Hematopoietic multipotent progenitor cell treated with erythropoietin and hydrocortisone succinate and interleukin-3 and kit ligand, for 8 days (in vitro differentiated cells): ENCODE results near the gene ATCAY.
A peak's percentile ranks its signal among the peaks of the same experiment; 100 is the strongest.
"Not testable (repeated sequence)": the region's sequence is repeated elsewhere in the genome, so short reads cannot be mapped to it uniquely, and the experiment has no call there.

Experiments
- DNase-seq: peaks from one replicate; pipeline ENCODE4 v3.0.0-alpha.2; 2015

The ATCAY gene

DNA sequence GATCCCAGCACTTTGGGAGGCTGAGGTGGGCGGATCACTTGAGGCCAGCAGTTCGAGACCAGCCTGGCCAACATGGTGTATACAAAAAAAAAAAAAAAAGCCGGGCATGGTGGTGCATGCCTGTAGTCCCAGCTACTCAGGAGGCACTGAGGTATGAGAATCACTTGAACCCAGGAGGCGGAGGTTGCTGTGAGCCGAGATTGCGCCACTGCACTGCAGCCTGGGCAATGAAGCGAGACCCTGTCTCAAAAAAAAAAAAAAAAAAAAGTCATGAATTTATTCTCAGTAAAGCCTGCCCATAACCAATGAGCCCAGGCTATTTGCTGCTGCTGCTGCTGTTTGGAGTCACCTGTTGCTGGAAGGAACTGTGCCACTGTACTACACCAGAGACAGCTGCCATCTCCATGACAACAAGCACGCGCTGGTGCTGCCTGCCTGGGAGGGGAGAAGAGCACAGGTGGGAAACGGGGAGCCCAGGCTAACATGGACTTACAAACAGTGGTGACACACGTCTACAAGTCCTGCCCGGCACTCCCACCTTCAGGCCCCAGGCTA, 23.0 kb upstream of the ATCAY start:
- no peak for DNase-seq

DNA sequence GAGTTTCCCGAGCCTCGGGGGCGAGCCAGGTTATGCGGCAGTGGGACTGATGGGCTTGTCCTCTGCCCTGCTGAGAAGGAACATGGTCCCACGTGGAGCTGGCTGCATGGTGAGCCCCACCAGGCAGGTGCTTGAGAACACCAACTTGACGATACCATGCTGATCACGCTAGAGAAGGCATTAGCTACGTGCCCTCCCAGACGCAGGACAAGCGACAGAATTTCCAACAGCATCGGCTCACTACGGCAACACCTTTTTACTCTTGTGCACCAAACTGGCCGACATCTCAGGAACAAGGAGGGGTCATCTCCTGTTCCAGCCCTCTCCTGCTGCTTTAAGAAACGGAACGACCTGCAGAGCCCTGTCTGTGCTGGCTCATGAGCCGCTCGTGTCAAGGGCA, 20.0 kb upstream of the ATCAY start:
- DNase-seq: no peak

DNA sequence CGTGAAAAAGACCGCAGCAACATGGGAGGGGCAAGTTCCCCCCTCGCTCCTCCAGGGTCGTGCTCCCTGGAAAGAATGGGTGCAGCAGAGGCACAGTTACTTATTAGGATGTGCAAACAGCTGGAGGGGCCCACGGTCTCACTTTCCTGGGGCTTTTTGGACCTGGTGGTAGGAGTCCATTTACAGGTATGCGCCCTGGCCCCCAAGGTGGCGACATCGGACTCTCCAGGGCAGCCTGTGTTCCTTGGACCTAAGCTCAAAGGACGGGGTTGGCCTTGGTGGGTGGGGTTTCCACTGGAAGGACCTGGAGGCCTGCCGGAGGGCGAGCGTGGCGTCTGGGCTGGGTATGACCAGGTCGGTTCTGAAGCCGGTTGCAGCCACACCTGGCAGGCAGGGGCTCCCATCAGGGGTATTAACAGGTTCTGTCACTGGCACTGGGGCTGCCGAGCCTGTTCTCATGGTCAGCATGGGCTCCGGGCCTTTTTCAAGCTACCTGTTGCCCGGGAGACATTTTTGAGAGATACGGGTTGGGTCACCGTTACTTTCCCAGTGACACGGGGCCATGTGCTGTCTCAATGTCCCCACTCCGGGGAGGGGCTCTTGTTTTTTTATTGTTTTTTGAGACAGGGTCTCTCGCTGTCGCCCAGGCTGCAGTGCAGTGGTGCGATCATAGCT, 17.5 kb upstream of the ATCAY start:
- no peak for DNase-seq

DNA sequence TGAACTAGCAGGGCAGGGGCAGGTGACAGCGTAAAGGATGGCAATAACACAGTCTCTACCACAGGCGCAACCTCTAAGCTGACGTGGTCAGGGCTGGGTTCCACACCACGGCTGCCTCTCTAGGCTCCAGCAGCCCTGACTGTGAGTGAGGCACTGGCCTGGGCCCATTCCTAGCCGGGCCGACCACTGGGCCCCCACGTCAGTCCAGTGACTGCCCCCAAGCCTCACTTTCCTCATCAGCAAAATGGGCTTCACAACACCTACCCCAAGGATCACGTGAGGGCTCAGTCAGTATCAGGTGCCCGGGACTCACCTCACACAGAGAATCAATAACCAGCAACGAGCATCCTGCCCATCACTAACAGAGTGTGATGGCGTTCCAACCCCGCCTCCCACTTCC, 16.8 kb upstream of the ATCAY start:
- DNase-seq: no peak

DNA sequence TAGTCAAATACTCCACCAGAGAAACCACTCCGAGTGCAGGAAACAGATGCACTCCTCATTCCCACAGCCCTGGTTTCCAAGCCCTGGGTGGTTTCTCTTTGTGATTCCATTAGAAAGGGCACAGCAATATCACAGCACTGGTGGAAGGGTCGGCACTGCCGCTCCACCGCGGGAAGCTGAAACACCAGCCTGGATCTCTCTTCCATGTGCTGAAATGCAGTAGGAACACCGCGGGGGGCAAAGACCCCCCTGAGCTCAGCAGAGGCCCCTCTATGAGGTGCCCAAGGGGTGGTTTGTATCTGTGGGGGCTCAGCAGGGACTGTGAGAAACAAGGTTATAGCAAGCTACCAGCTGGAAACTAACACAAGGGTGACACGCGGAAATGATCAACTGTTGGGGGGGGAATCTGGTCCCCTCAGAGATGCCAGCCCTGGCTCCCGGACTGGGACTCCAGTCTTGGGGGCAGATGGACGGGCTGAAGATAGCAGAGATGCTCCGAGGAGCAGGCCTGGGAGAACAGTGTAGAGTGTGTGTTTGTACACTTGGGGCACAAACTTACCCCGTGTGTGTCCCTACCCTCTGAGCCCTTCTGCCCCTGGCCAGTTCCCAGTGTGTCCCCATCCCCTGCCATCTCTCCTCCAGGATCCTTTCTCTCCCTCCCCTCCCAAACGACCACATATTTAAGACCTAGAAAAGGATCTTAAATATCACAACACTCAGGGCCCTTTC, 13.4 kb upstream of the ATCAY start:
- DNase-seq: no peak

DNA sequence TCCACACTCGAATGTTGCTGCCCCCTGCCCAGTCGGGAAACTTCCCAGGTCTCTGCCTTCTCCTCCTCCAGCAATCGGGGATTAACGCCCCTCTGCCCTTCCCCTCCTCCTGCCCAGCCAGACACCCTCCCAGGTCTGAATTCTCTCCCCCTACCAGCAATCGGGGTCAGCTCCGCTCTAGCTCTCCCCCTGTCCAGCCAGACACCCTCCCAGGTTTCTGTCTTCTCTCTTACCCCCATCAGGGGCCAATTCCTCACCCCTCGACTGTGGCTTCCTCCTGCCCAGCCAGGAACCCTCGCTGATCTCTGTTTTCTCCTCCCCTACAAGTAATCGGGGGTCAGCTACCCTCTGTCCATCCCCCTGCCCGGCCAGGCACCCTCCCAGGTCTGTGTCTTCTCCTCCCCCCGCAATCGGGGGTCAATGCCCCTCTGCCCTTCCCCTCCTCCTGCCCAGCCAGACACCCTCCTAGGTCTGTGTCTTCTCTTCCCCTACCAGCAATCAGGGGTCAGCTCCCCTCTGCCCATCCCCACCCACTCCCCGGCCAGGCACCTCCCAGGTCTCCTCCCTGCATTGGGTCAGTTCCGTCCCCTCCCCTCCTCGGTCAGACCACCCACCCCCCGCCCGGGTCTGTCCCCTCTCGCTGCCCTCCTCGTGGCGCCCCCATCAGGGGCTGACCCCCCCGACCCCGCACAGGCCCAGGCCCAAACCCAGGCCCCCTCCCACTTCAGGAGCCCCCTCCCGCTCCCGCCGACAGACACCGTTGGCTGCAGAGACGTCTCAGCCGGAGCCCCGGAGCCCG, 12.3 kb upstream of the ATCAY start:
- DNase-seq: no peak

DNA sequence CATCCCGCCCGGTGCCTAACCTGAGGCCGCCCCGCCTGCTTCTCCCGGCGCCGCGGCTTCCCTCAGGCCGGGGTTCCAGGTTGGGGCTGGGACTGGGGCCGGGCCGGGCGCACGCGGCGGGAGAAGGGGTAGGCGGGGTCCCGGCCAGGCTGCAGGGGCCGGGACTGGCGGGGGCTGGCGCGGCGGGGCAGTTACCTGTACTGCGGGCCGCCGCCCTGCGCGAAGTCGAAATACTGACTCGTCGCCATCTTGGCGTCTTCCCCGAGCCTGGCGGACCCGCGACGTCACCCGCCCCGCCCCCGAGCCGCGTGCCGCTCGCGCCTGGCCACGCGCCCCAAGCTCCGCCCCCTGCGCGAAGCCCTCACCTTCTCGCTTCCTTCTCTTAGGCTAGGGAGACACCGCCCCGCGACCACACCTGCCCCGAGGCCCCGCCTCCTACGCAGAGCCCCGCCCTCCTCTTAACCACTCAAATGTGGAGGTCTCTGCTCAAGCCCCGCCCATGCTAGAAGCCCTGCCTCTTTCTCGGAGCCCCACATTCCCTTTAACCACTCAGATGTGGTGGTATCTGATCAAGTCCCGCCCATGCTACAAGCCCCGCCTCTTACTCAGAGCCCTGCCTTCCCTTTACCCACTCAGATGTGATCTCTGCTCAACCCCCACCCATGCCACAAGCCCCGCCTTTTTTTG, 11.6 kb upstream of the ATCAY start, which contains the start of gene ZFR2:
Gene ZFR2 (minus strand): TSS at position 269 of the 687 bp plus-strand sequence. CDS start 21 bp downstream, at position 248.
- peak; percentile 16 for DNase-seq

DNA sequence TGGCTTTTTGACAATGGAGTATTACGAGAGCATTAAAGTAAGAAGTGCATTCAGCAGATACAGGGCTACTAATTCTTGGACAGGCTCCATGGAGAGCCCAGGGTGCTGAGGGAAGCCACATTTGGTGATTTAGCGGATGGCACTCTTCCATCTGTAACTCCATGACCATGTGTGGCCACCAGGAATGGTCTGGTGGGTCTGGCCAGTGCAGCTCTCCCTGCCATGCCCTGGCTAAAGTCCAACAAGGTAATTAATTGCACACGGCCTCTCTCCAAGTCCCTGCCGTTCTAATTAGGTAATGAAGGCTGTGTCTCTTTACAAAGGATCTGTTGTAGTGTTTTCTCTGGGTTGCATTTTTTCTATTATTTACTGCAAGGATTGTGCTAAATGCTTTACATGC, 7.3 kb upstream of the ATCAY start:
- DNase-seq: no peak

DNA sequence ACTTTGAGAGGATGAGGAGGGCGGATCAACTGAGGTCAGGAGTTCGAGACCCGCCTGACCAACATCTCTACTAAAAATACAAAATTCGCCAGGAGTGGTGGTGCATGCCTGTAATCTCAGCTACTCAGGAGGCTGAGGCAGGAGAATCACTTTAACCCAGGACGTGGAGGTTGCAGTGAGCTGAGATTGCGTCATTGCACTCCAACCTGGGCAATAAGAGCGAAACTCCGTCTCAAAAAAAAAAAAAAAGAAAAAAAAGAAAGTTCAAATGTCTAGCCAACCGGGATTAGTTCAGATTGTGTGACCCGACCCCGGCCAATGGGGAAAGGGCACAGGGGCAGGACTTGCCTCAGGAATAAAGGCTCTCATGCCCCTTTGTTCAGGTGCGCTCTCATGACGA, 5.8 kb upstream of the ATCAY start:
- DNase-seq: not testable (repeated sequence)

DNA sequence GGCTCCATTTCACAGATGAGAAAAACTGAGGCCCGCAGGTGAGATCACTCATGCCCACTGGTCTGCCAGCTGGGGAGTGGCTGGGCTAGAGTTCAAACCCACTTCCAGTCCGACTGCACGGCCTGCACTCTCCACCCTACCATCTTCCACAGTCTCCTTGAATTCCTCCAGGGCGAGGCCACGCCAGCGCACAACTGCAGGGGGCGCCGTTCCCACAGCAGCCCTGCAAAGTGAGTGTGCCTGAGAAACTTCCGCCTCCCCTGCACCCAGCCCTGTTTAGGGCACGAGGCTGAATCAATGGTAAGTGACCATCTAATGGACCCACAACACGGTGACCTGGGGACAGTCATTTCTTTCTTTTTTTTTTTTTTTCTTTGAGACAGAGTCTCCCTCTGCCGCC, 829 bp upstream of the ATCAY start:
- no peak for DNase-seq

DNA sequence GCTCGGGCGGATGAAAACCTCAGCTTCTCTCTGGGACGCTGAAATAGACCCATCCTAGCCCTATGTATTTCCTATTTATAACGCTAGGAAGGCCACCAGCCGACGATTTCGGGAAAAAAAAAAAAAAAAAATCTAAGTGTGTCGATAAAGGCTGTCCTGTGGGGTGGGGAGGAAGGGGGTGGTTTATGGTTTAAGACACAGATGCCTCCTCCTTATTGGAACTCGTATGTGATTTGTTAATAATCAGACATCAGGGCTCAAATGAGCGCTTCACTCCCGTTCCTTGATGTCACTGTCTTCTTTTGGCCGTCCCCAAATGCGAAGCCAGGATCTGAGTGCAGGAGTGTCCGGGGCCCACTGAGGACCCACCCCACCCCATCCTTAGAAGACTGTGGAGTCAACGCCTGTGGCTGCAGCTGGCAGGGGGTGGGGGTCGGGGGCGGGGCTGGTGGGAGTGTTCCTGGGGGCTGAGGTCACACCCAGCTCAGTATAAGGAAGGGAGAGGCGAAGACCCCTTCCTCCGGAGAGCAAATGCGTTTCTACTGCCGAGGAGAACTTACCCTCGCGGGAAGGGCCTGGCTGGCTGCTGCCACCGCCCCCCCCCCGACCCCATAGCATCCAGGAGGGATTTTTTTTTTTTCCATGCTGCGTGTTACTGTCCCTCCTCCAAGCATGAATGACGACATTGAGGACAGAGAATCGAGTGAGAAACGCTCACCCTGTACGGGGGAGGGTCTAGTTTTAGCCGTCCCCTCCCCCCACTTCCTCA, 971 bp downstream of the ATCAY start:
- DNase-seq: no peak

DNA sequence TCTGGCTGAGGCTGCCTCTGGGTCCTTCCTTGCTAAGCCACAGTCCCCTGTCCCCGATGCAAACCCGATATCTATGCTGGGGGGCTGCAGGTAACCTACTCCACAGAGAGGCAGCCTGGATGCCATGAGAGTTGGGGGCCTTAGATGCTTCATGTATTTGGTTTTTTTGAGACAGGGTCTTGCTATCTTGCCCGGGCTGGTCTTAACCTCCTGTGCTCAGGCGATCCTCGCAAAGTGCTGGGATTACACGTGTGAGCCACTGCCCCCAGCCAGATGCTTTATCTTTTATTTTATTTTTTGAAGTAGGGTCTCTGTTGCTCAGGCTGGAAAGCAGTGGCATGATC, 1.5 kb downstream of the ATCAY start:
- DNase-seq: no peak

DNA sequence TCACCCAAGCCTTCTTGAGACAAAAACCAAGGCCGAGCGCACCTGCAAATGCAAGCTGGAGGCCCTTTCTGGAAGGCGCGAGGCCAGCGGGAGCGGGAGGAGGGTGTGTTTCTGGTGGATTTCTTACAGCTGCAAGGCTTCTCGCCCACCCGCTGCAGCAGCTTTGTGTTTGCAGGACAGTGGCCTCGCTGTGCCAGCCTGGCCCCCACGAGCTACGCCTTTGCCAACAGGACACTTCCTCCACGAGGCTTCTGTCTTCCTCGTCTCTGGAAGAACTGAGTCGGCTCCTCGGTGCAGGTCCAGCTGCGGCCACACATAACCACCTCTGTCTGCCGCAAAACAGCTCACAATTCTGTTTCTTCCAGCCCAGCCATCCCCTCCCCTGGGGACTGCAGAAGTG, 10.1 kb downstream of the ATCAY start:
- no peak for DNase-seq

DNA sequence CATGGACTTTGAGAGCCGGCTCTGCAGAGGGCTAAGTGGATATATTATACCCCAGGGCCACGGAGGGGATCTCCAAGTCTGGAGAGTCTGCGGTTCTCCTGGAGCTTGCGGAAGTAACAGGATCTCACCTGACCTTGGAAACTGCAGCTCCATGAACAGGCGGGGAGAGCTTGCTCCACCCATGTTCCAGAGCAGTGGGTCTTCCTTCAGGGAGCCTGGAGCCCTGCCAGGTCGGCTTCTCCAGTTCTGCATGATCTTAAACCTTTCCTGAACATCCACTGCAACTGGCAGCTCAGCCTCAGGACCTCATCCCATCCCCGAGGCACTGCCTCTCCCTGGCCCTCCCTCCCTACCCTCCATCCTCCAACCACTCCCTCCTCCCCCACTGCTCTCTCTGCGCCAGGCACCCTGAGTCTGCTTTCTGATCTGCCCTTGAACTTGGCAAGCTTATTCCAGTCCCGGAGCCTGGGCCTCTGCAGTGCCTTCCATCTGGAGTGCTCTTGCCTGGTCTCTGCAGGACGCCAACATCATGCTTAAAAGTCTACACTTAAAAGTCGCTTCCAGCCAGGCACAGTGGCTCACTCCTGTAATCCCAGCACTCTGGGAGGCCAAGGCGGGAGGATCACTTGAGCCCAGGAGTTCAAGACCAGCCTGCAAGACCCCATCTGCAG, 13.2 kb downstream of the ATCAY start:
- no peak for DNase-seq

DNA sequence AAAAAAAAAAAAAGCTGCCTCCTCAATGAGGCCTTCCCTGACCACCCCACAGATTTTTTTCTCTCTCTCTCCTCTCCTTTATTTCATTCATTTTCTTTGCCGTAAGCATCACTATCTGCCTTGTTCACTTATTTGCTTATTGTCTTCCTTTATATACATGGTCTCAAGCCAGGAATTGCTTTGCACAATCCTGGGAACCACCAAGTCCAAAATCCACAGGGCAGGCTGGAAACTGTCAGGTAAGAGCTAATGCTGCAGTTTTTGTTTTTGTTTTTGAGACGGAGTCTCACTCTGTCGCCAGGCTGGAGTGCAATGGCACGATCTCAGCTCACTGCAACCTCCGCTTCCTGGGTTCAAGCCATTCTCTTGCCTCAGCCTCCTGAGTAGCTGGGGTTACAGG, 14.5 kb downstream of the ATCAY start:
- not testable (repeated sequence) for DNase-seq

DNA sequence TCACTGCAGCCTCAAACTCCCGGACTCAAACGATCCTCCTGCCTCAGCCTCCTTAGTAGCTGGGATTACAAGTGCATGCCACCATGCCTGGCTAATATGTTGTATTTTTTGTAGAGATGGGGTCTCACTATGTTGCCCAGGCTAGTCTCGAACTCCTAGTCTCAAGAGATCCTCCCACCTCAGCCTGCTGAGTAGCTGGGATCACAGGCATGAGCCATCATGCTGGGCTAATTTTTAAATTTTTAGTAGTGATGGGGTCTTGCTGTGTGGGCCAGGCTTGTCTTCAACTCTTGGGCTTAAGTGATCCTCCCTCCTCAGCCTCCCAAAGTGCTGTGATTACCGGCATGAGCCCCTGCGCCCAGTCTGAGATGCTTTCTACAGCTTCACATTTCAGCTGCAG, 15.3 kb downstream of the ATCAY start:
- no peak for DNase-seq

DNA sequence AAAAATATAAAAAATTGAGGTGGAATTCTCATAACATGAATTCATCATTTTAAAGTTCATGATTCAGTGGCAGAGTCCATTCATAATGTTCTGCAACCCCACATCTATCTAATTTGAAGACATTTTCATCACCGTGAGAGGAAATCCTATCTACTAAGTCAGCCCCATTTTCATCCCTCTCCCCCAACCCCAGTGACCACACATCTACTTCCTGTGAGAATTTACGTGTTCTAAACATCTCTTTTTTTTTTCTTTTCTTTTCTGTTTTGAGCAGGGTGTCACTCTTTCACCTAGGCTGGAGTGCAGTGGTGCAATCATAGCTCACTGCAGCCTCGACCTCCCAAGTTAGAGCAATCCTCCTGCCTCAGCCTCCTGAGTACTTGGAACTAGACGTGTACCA, 17.5 kb downstream of the ATCAY start:
- DNase-seq: no peak

DNA sequence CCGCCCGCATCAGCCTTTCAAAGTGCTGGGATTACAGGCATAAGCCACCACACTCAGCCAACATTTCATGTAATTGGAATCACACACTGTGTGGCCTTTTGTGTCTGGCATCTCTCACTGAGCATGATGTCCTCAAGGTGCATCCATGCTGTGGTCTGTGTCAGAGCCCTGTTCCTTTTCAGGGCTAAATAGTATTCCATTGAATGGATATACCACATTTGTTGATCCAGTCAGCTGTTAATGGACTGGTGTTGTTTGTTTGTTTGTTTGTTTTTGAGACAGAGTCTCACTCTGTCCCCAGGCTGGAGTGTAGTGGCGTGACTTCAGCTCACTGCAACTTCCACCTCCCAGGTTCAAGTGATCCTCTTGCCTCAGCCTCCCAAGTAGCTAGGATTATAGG, 17.9 kb downstream of the ATCAY start:
- no peak for DNase-seq

DNA sequence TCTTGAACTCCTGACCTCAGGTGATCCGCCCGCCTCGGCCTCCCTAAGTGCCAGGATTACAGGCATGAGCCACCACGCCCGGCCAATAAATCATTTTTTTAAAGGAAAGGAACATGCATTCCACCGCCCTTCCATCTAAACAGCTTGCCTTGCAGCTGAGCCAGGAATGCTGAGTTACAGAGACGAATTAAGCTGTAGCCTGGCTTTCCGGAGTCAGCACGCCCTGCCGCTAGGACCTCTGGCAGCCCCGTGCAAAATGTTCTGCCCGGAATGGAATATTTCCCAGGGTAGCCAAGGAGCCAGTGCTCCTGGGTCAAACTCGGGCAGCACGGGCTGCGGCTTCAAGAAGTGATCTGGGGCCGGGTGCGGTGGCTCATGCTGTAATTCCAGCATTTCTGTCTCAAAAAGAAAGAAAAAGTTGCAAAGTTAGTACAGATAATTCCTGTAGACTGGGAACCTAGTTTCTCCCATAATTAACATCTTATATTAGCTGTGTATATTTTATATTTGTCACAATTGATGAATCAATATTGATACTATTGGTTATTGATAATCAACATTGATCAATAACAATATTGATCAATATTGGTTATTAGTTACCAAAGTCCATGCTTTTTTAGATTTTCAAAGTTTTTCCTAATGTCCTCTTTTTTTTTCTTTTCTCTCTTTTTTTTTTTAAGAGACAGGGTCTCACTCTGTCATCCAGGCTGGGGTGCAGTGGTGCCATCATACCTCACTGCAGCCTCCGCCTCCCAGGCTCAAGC, 19.2 kb downstream of the ATCAY start:
- DNase-seq: no peak

DNA sequence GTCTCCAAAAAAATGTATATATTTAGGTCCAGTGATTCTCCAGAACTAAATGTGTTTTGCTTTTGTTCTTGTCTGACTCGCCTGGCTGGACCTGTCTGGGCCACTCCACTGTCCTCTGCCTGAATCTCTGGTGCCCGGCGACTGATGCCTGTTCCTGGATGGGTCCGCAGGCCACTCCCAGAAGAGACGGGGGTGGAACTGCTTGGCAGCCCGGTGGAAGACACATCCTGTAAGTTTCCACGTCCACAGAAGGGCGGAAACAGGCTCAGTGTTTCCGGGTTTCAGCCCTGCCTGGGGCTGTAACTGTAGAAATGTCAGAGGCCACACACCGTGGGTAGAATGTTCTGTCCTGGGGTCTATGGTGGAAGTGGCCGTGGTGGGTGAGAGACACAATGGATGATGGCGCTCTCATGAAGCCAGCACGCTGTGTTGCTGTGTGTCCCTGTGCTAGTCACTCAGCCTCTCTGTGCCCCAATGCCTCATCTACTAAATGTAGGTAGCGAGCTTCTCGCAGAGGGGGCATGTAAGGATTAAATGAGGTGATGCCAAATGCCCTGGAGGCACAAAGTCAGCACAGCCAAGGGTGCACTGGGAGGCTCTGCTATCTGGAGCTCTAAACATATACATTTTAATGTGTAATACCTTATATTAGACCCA, 22.0 kb downstream of the ATCAY start:
- DNase-seq: no peak
